GM21619 (cell line): ENCODE measurements around the gene SLC52A3.
"Not testable (repeated sequence)": the region's sequence is repeated elsewhere in the genome, so short reads cannot be mapped to it uniquely, and the experiment has no call there.

ENCODE experiments used
- ATAC-seq: cut with Tn5 transposase; IDR thresholded peaks from one replicate; pipeline ENCODE4 v1.9.1; 2021; ENCODE audit not compliant: unreplicated experiment

SLC52A3 gene

GRCh38 chr20:730005-730404, 38.3 kb downstream of the SLC52A3 start:
- no peak for ATAC-seq

GRCh38 chr20:728256-728944, 39.9 kb downstream of the SLC52A3 start:
- ATAC-seq, result no peak

GRCh38 chr20:726160-726559, 42.1 kb downstream of the SLC52A3 start:
- no peak for ATAC-seq

GRCh38 chr20:725491-725890, 42.8 kb downstream of the SLC52A3 start:
- no peak for ATAC-seq

GRCh38 chr20:724797-725196, 43.5 kb downstream of the SLC52A3 start:
- ATAC-seq, result not testable (repeated sequence)

GRCh38 chr20:723756-724155, 44.5 kb downstream of the SLC52A3 start:
- ATAC-seq, result no peak

GRCh38 chr20:722822-723644, 45.3 kb downstream of the SLC52A3 start:
- ATAC-seq, result no peak

GRCh38 chr20:721876-722275, 46.4 kb downstream of the SLC52A3 start:
- no peak for ATAC-seq

GRCh38 chr20:719816-720215, 48.5 kb downstream of the SLC52A3 start:
- ATAC-seq, result no peak

- ATAC-seq, result no peak
Measured at GRCh38 chr20:719068-719467, 49.2 kb downstream of the SLC52A3 start.

- no peak for ATAC-seq
Measured at GRCh38 chr20:717832-718231, 50.5 kb downstream of the SLC52A3 start.

- ATAC-seq, result no peak
Measured at GRCh38 chr20:717271-717670, 51.0 kb downstream of the SLC52A3 start.

- ATAC-seq, result no peak
Measured at GRCh38 chr20:714453-714852, 53.8 kb downstream of the SLC52A3 start.

- ATAC-seq, result no peak
Measured at GRCh38 chr20:711576-711975, 56.7 kb downstream of the SLC52A3 start.

- no peak for ATAC-seq
Measured at GRCh38 chr20:710780-711450, 57.4 kb downstream of the SLC52A3 start.
